Right atrium auricular region (tissue), 2 donors: ENCODE results near the gene THUMPD1. TPM values are rescaled to one million over a fixed set of nuclear protein-coding genes. Genes with fewer than 3 reads are reported as not detected.

Experiments
- DNase-seq: peaks from one replicate; pipeline ENCODE4 v3.0.0-alpha.2; 2019; ENCODE audit warnings: low spot score
- H3K27ac ChIP-seq, 2 donors: fragments of 200-600 bp; sonication (generic); 1 replicate in 1 of 2; 2 replicates in 1 of 2; pipeline ENCODE4 v1.5.1; 2016 to 2019
- H3K27me3 ChIP-seq, 2 donors: fragments of 200-600 bp; sonication (generic); one replicate each; pipeline versions ENCODE4 v1.5.1 to v1.6.0; 2017 to 2019
- H3K36me3 ChIP-seq: fragments of 200-600 bp; sonication (generic); one replicate; pipeline ENCODE4 v1.5.1; 2016
- H3K4me1 ChIP-seq, 2 donors: fragments of 200-600 bp; sonication (generic); one replicate each; pipeline versions ENCODE4 v1.5.1 to v1.6.0; 2017 to 2019
- H3K4me3 ChIP-seq, 2 donors: fragments of 200-600 bp; sonication (generic); 1 replicate in 1 of 2; 2 replicates in 1 of 2; pipeline ENCODE4 v1.5.1; 2017 to 2019; ENCODE audit warnings: mild to moderate bottlenecking in 1 of 2, moderate library complexity in 1 of 2
- H3K9me3 ChIP-seq, 2 donors: fragments of 200-600 bp; sonication (generic); one replicate each; pipeline ENCODE4 v1.5.1; 2019
- CTCF ChIP-seq, 2 donors: fragments of 200-600 bp; sonication (generic); IDR thresholded peaks; one replicate each; pipeline ENCODE4 v1.5.1; 2019; ENCODE audit warnings: antibody characterized with exemption in 2 of 2
- total RNA-seq, 2 donors: library from RNA; depleted of rRNA; stranded (reverse); fragments of >200 nt; gene quantifications; one replicate each; pipeline ENCODE4 v1.1.0, GENCODE V29; 2016

THUMPD1 gene
- total RNA-seq, 2 donors from 2014 or later, result 24.3 to 26.0 TPM

DNA sequence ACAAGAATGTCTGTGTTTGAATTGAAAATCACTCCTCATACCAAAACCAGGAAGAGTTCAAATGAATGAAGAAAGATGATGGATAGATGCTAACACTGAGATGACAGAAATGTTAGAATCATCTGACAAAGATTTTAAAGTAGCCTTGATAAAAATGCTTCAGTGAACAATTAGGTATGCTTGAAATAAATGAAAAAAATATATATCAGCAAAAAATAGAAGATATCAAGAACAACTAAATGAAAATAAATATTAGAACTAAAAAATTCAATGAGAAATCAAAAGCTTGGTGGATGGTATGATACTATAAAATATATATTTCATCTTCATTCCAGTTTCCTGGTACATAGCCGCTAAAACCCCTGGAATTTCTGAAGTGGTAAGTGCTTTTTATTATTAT, 13.6 kb upstream of the THUMPD1 start:
- H3K27ac ChIP-seq, result no peak overlapping the region
- H3K9me3 ChIP-seq, result no peaks in the 10 kb centered on the region
- TF ChIP-seq CTCF (IDR thresholded peaks at IDR 0.05), result no peak
- DNase-seq, result no peak
- H3K27me3 ChIP-seq, result no peaks in the 10 kb centered on the region
- no peak overlapping the region for H3K4me3 ChIP-seq
- no peaks in the 10 kb centered on the region for H3K36me3 ChIP-seq
- no peaks in the 10 kb centered on the region for H3K4me1 ChIP-seq

DNA sequence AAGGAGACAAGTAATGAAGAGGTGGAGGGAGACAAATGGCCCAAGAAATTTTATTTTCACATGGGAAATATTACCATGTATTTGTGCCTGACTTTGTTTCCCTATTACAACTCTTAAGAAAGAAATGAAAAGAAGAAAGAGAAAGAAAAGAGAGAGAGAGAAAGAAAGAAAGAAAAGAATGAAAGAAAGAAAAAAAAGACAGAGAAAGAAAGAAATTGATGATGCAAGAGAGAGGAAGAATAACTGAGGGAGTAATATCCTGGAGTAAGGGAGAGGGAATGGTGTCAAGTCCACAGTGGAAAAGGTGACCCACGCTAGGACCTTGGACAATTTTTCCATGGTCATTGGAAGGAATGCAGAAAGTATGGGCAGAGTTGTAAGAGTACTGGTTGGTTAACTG, 12.1 kb upstream of the THUMPD1 start:
- no peak overlapping the region for H3K4me3 ChIP-seq
- H3K27me3 ChIP-seq, result no peaks in the 10 kb centered on the region
- no peak for DNase-seq
- H3K36me3 ChIP-seq, result no peaks in the 10 kb centered on the region
- TF ChIP-seq CTCF (IDR thresholded peaks at IDR 0.05), result no peak
- H3K4me1 ChIP-seq, result no peaks in the 10 kb centered on the region
- H3K27ac ChIP-seq, result no peak overlapping the region
- H3K9me3 ChIP-seq, result no peaks in the 10 kb centered on the region

DNA sequence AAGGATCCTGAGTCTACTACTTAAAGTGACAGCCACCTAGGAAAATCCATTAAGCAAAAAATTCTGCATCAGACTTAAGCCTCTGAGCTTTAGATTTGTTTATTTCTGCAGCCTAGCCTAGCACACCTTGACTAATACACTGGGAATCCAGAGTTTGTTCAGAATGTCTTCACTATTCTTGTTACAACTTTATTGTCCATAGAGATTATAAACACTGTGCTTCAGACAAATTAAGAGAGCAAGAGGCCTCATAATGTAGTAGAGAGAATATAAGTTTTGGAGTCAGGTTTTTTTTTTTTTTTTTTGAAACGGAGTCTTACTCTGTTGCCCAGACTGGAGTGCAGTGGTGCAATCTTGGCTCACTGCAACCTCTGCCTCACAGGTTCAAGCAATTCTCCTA, 8.9 kb upstream of the THUMPD1 start:
- Histone ChIP-seq H3K9me3 (no peaks in the 10 kb centered on the region), H3K27me3 (no peaks in the 10 kb centered on the region), H3K4me1 (no peaks in the 10 kb centered on the region), H3K4me3 (no peak overlapping the region), H3K36me3 (no peaks in the 10 kb centered on the region), H3K27ac (no peak overlapping the region)
- no peak for DNase-seq
- no peak for TF ChIP-seq CTCF (IDR thresholded peaks at IDR 0.05)

DNA sequence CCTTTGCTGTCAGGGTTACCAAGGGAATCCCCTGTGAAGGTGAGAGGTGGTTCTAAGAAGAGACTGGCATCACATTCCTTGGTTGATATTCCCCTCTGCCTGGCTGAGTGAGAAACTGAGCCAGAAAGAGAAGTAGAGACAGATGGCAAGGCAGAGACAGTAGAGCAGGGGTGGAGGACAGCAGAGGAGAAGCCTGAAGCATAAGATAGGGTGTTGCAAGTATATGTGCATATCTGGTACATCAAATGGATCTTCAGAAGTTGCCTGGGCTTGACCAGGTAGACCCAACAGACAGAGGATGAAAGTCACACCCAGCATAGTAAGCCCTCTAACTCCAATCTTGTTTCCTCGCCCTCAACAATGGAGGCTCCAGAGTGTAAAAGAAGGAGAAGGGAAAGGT, 7.9 kb upstream of the THUMPD1 start:
- Histone ChIP-seq H3K36me3 (no peaks in the 10 kb centered on the region), H3K27me3 (no peaks in the 10 kb centered on the region), H3K27ac (no peak overlapping the region), H3K9me3 (no peaks in the 10 kb centered on the region), H3K4me3 (no peak overlapping the region), H3K4me1 (no peaks in the 10 kb centered on the region)
- no peak for DNase-seq
- TF ChIP-seq CTCF (IDR thresholded peaks at IDR 0.05), result no peak

DNA sequence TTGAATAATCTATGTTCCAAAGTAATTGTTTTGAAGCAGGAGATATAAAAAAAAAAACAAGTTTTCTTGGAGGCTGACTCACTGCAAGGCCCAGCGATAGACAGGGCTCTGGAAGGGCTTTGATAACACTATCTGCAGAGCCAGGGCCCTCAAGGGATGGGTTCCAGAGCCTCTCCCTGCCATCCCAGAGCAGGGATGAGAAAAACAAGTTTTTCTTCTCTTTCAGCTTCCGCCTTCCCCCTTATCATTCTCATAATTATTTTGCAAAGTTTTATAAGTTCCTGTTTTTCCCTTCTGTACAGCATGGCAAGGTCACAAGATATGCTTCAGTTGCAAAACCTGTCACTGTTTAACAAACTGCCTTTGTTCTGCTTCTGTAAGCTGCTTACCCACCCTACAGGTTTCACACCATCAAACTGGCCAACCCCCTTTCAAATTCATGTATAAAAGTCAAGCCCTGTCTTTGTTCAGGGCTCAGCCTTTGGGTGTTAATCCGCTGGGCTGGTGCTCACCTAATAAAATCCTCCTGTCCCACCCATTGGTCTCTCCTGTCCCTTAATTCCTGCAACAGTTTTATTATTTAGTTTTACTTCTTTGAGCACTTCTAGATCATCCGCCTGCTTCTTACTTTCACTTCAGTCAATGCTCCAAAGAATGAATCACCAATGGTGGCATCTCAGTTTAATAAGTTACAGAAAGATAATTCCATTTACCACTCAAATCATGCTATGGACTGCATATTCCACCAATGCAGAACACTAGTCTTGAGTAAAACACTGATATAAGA, 5.6 kb upstream of the THUMPD1 start:
- H3K9me3 ChIP-seq, result no peaks in the 10 kb centered on the region
- no peak overlapping the region for H3K4me3 ChIP-seq
- no peaks in the 10 kb centered on the region for H3K27me3 ChIP-seq
- H3K27ac ChIP-seq, result no peak overlapping the region
- no peaks in the 10 kb centered on the region for H3K36me3 ChIP-seq
- H3K4me1 ChIP-seq, result no peaks in the 10 kb centered on the region
- no peak for DNase-seq
- TF ChIP-seq CTCF (IDR thresholded peaks at IDR 0.05), result no peak

DNA sequence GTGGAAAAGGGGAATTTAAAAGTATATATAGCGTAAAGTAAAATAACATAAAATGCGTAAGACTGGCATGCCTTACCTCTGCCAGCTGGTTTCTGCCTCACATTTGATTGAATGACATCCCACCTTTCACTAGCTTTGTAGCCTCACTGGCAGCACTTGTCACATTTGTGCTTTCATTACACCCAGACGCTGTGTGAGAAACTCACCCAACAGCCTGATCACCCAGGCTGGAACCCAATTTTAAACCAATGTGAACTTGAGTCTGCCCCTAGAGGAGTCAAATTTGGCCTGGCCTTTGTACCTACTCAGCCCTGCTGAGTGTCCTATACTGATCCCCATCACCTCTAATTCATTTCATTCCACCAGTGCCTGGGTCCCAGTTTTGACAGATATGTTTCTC, 4.8 kb upstream of the THUMPD1 start:
- Histone ChIP-seq H3K4me3 (no peak overlapping the region), H3K27ac (no peak overlapping the region), H3K27me3 (no peaks in the 10 kb centered on the region), H3K36me3 (no peaks in the 10 kb centered on the region), H3K9me3 (no peaks in the 10 kb centered on the region), H3K4me1 (no peaks in the 10 kb centered on the region)
- TF ChIP-seq CTCF (IDR thresholded peaks at IDR 0.05), result no peak
- DNase-seq, result no peak
